GM12892 (cell line): Measurements from ENCODE around the gene SEC31B.

ENCODE experiments used
- POLR2A ChIP-seq: IDR thresholded peaks from 2 replicates; pipeline ENCODE4 v1.6.1; 2011; ENCODE audit warnings: low read depth, low read length, control low read depth
- TAF1 ChIP-seq: IDR thresholded peaks from 2 replicates; pipeline ENCODE4 v1.6.1; 2011; ENCODE audit warnings: low read depth, mild to moderate bottlenecking, control low read depth, low read length, borderline replicate concordance

DNA sequence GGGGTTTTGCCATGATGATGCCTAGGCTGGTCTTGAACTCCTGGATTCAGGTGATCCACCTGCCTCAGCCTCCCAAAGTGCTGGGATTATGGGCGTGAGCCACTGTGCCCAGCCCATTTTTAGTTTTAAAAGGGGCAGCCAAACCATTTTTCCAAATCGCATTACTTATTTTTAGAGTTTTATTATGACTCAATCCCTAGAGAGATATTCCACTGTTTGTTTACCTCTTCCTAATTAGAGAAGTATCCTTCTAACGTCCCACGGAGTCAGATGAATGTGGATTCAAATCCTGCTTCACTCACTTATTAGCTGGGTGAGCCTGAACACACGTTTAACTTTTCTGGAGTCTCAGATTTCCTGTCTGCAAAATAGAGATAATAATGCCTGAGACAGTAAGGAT lies 41.7 kb downstream of the SEC31B start:
- TF ChIP-seq POLR2A = no peak
- no peak for TF ChIP-seq TAF1
